Measurements from ENCODE around the gene CCNYL1.

Gene CCNYL1

GRCh38 chr2:207770602-207771404, 59.4 kb downstream of the CCNYL1 start:
- no peak for TF ChIP-seq CTCF (conservative IDR thresholded peaks at IDR 0.05)
- H3K27ac ChIP-seq = peak overlapping the region; percentile 91

GRCh38 chr2:207771421-207771820, 60.0 kb downstream of the CCNYL1 start:
- no peak for TF ChIP-seq CTCF (conservative IDR thresholded peaks at IDR 0.05)
- no peak overlapping the region for H3K27ac ChIP-seq

GRCh38 chr2:207772081-207772843, 60.8 kb downstream of the CCNYL1 start:
- H3K27ac ChIP-seq = no peak overlapping the region
- no peak for TF ChIP-seq CTCF (conservative IDR thresholded peaks at IDR 0.05)

- TF ChIP-seq CTCF (conservative IDR thresholded peaks at IDR 0.05) = no peak
- no peak overlapping the region for H3K27ac ChIP-seq
Measured at GRCh38 chr2:207772844-207773205, 61.4 kb downstream of the CCNYL1 start.

GRCh38 chr2:207775473-207775872, 64.0 kb downstream of the CCNYL1 start:
- TF ChIP-seq CTCF (conservative IDR thresholded peaks at IDR 0.05) = no peak
- no peak overlapping the region for H3K27ac ChIP-seq

GRCh38 chr2:207777124-207777523, 65.7 kb downstream of the CCNYL1 start:
- H3K27ac ChIP-seq = no peak overlapping the region
- no peak for TF ChIP-seq CTCF (conservative IDR thresholded peaks at IDR 0.05)

GRCh38 chr2:207778298-207778882, 67.0 kb downstream of the CCNYL1 start:
- no peak overlapping the region for H3K27ac ChIP-seq
- no peak for TF ChIP-seq CTCF (conservative IDR thresholded peaks at IDR 0.05)
